HEK293T (cell line): ENCODE data around the gene PLPPR5.

Source experiments
- CTCF ChIA-PET: fragments of 350-600 bp; formaldehyde crosslinking; extraction: SDS; loops from one replicate; lab custom pipeline; 2021; ENCODE audit warnings: antibody characterized with exemption, inconsistent platforms; lab: Yijun Ruan, JAX
- POLR2A ChIA-PET: fragments of 350-600 bp; formaldehyde crosslinking; extraction: SDS; loops from one replicate; lab custom pipeline; 2020; ENCODE audit warnings: antibody characterized with exemption, inconsistent platforms; lab: Yijun Ruan, JAX
- DNase-seq: peaks from one replicate; pipeline ENCODE4 v3.0.0; 2012; ENCODE audit warnings: mixed read lengths; ENCODE audit errors: extremely low spot score
- ARNT ChIP-seq: fragments of 450-650 bp; IDR thresholded peaks from 2 replicates; pipeline ENCODE4 v1.6.1; 2017; ENCODE audit warnings: mild to moderate bottlenecking
- BHLHE40 ChIP-seq: fragments of 450-650 bp; IDR thresholded peaks from 2 replicates; pipeline ENCODE4 v1.6.1; 2016; ENCODE audit warnings: mild to moderate bottlenecking, moderate library complexity, borderline replicate concordance
- CTBP1 ChIP-seq: fragments of 450-650 bp; IDR thresholded peaks from 2 replicates; pipeline ENCODE4 v1.6.1; 2016; ENCODE audit warnings: borderline replicate concordance
- ELF4 ChIP-seq: fragments of 450-650 bp; IDR thresholded peaks from 2 replicates; pipeline ENCODE4 v1.6.1; 2017; ENCODE audit warnings: antibody characterized with exemption
- FOXA1 ChIP-seq: fragments of 450-650 bp; IDR thresholded peaks from 2 replicates; pipeline ENCODE4 v1.6.1; 2016; ENCODE audit warnings: mild to moderate bottlenecking
- FOXK2 ChIP-seq: fragments of 450-650 bp; IDR thresholded peaks from 2 replicates; pipeline ENCODE4 v1.6.1; 2016; ENCODE audit warnings: mild to moderate bottlenecking
- FOXM1 ChIP-seq: fragments of 450-650 bp; IDR thresholded peaks from 2 replicates; pipeline ENCODE4 v1.6.1; 2017; ENCODE audit warnings: mild to moderate bottlenecking, borderline replicate concordance
- HDGF ChIP-seq: fragments of 450-650 bp; IDR thresholded peaks from 2 replicates; pipeline ENCODE4 v1.6.1; 2017; ENCODE audit warnings: antibody characterized with exemption, borderline replicate concordance
- L3MBTL2 ChIP-seq: fragments of 450-650 bp; conservative IDR thresholded peaks from 2 replicates; pipeline ENCODE4 v1.6.1; 2016; ENCODE audit warnings: mild to moderate bottlenecking
- LEF1 ChIP-seq: fragments of 450-650 bp; IDR thresholded peaks from 2 replicates; pipeline ENCODE4 v1.6.1; 2017; ENCODE audit warnings: mild to moderate bottlenecking, borderline replicate concordance
- NFRKB ChIP-seq: fragments of 450-650 bp; IDR thresholded peaks from 2 replicates; pipeline ENCODE4 v1.6.1; 2016; ENCODE audit warnings: mild to moderate bottlenecking, moderate library complexity
- PKNOX1 ChIP-seq: fragments of 450-650 bp; IDR thresholded peaks from 2 replicates; pipeline ENCODE4 v1.6.1; 2016
- SP1 ChIP-seq: fragments of 450-650 bp; IDR thresholded peaks from 2 replicates; pipeline ENCODE4 v1.6.1; 2017
- SUZ12 ChIP-seq: fragments of 450-650 bp; IDR thresholded peaks from 2 replicates; pipeline ENCODE4 v1.6.1; 2016; ENCODE audit warnings: mild to moderate bottlenecking
- TARDBP ChIP-seq: fragments of 450-650 bp; IDR thresholded peaks from 2 replicates; pipeline ENCODE4 v1.6.1; 2016
- ZNF384 ChIP-seq: fragments of 450-650 bp; IDR thresholded peaks from 2 replicates; pipeline ENCODE4 v1.6.1; 2016

The PLPPR5 gene

GRCh38 chr1:98854137-98854536 is 150.5 kb downstream of the PLPPR5 start:
- ChIA-PET POLR2A (no interaction called here), CTCF (no interaction called here)
- TF ChIP-seq NFRKB (no peak), ZNF384 (no peak), BHLHE40 (no peak), FOXM1 (no peak), FOXK2 (no peak), ARNT (no peak), ELF4 (no peak)
- no peak for DNase-seq

DNA sequence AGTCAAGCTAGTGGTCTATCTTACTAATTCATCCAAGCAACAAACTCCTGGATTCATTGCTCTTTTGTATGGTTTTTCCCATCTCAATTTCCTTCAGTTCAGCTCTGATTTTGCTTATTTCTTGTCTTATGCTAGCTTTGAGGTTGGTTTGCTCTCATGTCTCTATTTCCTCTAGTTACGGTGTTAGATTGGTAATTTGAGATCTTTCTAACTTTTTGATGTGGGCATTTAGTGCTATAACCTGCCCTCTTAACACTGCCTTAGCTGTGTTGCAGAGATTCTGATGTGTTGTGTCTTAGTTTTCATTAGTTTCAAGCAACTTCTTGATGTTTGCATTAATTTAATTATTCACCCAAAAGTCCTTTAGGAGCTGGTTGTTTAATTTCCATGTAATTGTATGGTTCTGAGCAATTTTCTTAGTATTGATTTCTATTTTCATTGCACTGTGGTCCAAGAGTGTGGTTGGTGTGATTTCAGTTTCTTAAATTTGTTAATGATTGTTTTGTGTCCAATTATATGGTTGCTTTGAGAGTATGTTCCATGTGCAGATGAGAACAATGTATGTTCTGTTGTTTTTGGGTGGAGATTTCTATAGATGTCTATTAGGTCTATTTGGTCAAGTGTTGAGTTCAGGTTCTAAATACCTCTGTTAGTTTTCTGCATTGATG is 154.6 kb downstream of the PLPPR5 start:
- TF ChIP-seq FOXM1 (no peak), CTBP1 (no peak), SUZ12 (no peak)
- POLR2A ChIA-PET: no interaction called here
- DNase-seq: no peak
- CTCF ChIA-PET: no interaction called here

DNA sequence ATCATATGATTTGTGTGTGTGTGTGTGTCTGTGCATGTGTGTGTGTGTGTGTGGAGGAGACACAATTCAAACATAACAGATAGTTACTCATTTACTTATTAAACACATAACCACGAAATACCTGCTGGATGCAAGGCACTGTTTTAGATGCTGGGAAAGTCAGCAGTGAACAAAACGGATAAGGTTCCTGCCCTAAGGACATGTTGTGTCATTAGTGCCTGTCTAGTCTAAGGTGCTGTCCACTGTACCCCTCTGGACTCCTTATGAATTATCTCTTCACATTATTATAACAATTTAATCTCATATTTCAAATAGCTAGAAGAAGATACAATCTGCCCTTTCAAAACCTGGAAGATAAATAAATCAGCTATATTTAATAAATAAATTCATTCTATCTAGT is 162.4 kb downstream of the PLPPR5 start:
- TF ChIP-seq LEF1: no peak
- no peak for TF ChIP-seq PKNOX1
- no peak for TF ChIP-seq FOXM1
- no peak for TF ChIP-seq TARDBP
- TF ChIP-seq HDGF: no peak
- TF ChIP-seq ELF4: no peak
- no peak for TF ChIP-seq CTBP1
- TF ChIP-seq ARNT: no peak
- no peak for TF ChIP-seq NFRKB
- TF ChIP-seq SUZ12: no peak
- no peak for TF ChIP-seq L3MBTL2
- no peak for TF ChIP-seq ZNF384
- no peak for TF ChIP-seq SP1
- no peak for TF ChIP-seq FOXA1
- TF ChIP-seq FOXK2: no peak
- TF ChIP-seq BHLHE40: no peak
- no peak for DNase-seq
- ChIA-PET CTCF (no interaction called here), POLR2A (no interaction called here)
